Natural killer cell (primary cell): Measurements from ENCODE around the gene CALML5. TPM values are rescaled to one million over a fixed set of nuclear protein-coding genes. Genes with fewer than 3 reads are reported as not detected.

ENCODE experiments used
- ATAC-seq, 3 donors: fragments of 150-1000 bp in 2 of 3; fragments of 200-7000 bp in 1 of 3; cut with Tn5 transposase; 1 replicate in 1 of 3; 2 replicates in 2 of 3; pipeline ENCODE4 v1.10.0; 2021; ENCODE audit warnings: mild to moderate bottlenecking in 2 of 3, moderate library complexity in 2 of 3
- DNase-seq, 2 donors: peaks; one replicate each; pipeline versions ENCODE4 v3.0.0 to v3.0.0-alpha.2; 2013 to 2021; ENCODE audit warnings: mixed read lengths in 1 of 2
- H3K27ac ChIP-seq: one replicate; pipeline ENCODE4 v1.5.1; 2013; ENCODE audit warnings: mild to moderate bottlenecking, low read length
- H3K27me3 ChIP-seq: one replicate; pipeline ENCODE4 v1.6.1; 2013; ENCODE audit warnings: low read length; ENCODE audit not compliant: control insufficient read depth, insufficient read depth
- H3K36me3 ChIP-seq: one replicate; pipeline ENCODE4 v1.6.1; 2013; ENCODE audit warnings: low read length; ENCODE audit not compliant: control insufficient read depth, insufficient read depth
- H3K4me1 ChIP-seq: one replicate; pipeline ENCODE4 v1.6.1; 2013; ENCODE audit warnings: low read length; ENCODE audit not compliant: control insufficient read depth, insufficient read depth
- H3K4me3 ChIP-seq: one replicate; pipeline ENCODE4 v1.5.1; 2013; ENCODE audit warnings: low read length
- H3K9me3 ChIP-seq: one replicate; pipeline ENCODE4 v1.6.1; 2013; ENCODE audit warnings: low read length; ENCODE audit not compliant: control insufficient read depth, insufficient read depth
- H3K27ac Mint-ChIP-seq, 2 donors: one replicate each; pipeline ENCODE4 v1.8.0; 2022; ENCODE audit warnings: mild to moderate bottlenecking in 2 of 2, mixed read lengths in 2 of 2, moderate library complexity in 1 of 2
- H3K27me3 Mint-ChIP-seq, 2 donors: one replicate each; pipeline ENCODE4 v1.8.0; 2022; ENCODE audit warnings: low read depth in 2 of 2, mixed read lengths in 2 of 2
- H3K36me3 Mint-ChIP-seq: one replicate; pipeline ENCODE4 v1.8.0; 2022; ENCODE audit warnings: mixed read lengths
- H3K4me1 Mint-ChIP-seq, 2 donors: one replicate each; pipeline ENCODE4 v1.8.0; 2022; ENCODE audit warnings: mixed read lengths in 2 of 2
- H3K4me3 Mint-ChIP-seq: one replicate; pipeline ENCODE4 v1.8.0; 2022; ENCODE audit warnings: mild to moderate bottlenecking, moderate library complexity, mixed read lengths
- H3K9me3 Mint-ChIP-seq, 2 donors: one replicate each; pipeline ENCODE4 v1.8.0; 2022; ENCODE audit warnings: mixed read lengths in 2 of 2
- CTCF ChIP-seq: fragments of 200-600 bp; IDR thresholded peaks from one replicate; pipeline ENCODE4 v1.8.0; 2022; ENCODE audit warnings: antibody characterized with exemption
- WGBS: methylation state at CpG from one replicate; pipeline ENCODE4 v1.1.7; 2013; ENCODE audit warnings: missing lambda C conversion rate; ENCODE audit not compliant: insufficient coverage; 5-methylcytosine and 5-hydroxymethylcytosine counted together
- intact Hi-C: fragments of 100-400 bp; cut with micrococcal nuclease; formaldehyde crosslinking; loops from one replicate; pipeline ENCODE4 v1.14.2; 2022
- total RNA-seq, 4 donors: library from RNA; stranded (reverse); fragments of 120-200 nt in 1 of 4; gene quantifications; one replicate each; pipeline versions ENCODE4 v1.2.3 to v1.2.4, GENCODE V29; 2013 to 2022

CALML5 gene
- total RNA-seq, 3 donors from 2014 or later (not counting 1 experiment from before 2014, with no cell fraction given), result not detected

GRCh38 chr10:5465976-5466450 lies 33.4 kb downstream of the CALML5 start:
- H3K36me3 Mint-ChIP-seq, result no peaks in the 10 kb centered on the region
- TF ChIP-seq CTCF, result no peak
- H3K27ac Mint-ChIP-seq, result no peak overlapping the region
- DNase-seq, result no peak
- no peaks in the 10 kb centered on the region for H3K9me3 Mint-ChIP-seq
- H3K9me3 ChIP-seq, result no peaks in the 10 kb centered on the region
- no peaks in the 10 kb centered on the region for H3K4me1 Mint-ChIP-seq
- no peak overlapping the region for H3K4me3 ChIP-seq
- no peak overlapping the region for H3K27ac ChIP-seq
- no peak overlapping the region for H3K4me3 Mint-ChIP-seq
- no peaks in the 10 kb centered on the region for H3K4me1 ChIP-seq
- H3K27me3 ChIP-seq, result no peaks in the 10 kb centered on the region
- intact Hi-C loops, result no loop called here
- H3K27me3 Mint-ChIP-seq, result peaks cover 0 to 5% of the 10 kb centered on the region in 2 donors
- H3K36me3 ChIP-seq, result no peaks in the 10 kb centered on the region
- ATAC-seq, result no peak
- 86% methylated on average over 12 of the region's 12 CpGs for WGBS

DNA sequence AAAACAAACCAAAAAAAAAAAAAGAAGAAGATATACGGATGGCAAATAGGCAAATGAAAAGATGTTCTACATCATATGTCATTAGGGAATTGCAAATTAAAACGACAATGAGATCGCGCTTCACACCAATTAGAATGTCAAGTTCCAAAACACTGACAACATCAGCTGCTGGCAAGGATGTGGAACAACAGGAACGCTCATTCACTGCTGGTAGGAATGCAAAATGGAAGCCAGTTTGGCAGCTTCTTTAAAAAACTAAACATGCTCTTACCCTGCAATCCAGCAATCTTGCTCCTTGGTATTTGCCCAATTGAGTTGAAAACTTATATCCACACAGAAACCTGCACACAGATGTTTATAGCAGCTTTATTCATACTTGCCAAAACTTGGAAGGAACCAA lies 34.8 kb downstream of the CALML5 start:
- H3K27me3 Mint-ChIP-seq, result peaks cover 0 to 5% of the 10 kb centered on the region in 2 donors
- Histone ChIP-seq H3K36me3 (no peaks in the 10 kb centered on the region), H3K27ac (no peak overlapping the region), H3K9me3 (no peaks in the 10 kb centered on the region), H3K4me1 (no peaks in the 10 kb centered on the region), H3K4me3 (no peak overlapping the region), H3K27me3 (no peaks in the 10 kb centered on the region)
- no peak overlapping the region for H3K27ac Mint-ChIP-seq
- intact Hi-C loops, result no loop called here
- no peaks in the 10 kb centered on the region for H3K4me1 Mint-ChIP-seq
- WGBS, result 79% methylated on average over 5 of the region's 5 CpGs
- TF ChIP-seq CTCF, result no peak
- H3K9me3 Mint-ChIP-seq, result no peaks in the 10 kb centered on the region
- DNase-seq (no peak), ATAC-seq (no peak)
- no peaks in the 10 kb centered on the region for H3K36me3 Mint-ChIP-seq
- no peak overlapping the region for H3K4me3 Mint-ChIP-seq

DNA sequence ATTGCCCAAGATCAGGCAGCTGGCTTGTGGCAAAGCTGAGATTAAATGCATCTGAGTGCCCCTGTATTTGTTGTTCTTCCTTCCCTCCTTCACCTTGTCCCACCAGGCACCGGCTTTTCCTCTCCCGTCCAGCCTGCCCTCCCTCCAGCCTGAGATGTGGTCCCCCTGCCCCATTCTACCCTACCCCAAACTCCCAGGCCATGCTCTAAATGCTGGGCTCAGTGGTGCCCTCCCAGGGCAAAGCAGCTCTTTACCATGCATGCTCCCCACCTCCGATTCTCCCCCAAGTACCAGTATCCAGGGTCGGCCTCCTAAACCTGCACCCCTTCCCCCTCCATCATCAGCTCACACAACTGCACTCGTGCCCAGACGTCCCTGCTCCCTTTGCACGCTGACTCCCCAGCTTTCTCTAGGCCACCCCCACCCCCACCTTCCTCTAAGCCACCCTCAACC lies 36.5 kb downstream of the CALML5 start:
- 94% methylated on average over 7 of the region's 7 CpGs for WGBS
- Mint-ChIP-seq H3K27ac (no peak overlapping the region), H3K36me3 (no peaks in the 10 kb centered on the region), H3K4me3 (no peak overlapping the region), H3K9me3 (no peaks in the 10 kb centered on the region), H3K27me3 (peaks cover 0 to 5% of the 10 kb centered on the region in 2 donors), H3K4me1 (no peaks in the 10 kb centered on the region)
- H3K9me3 ChIP-seq, result no peaks in the 10 kb centered on the region
- no peak overlapping the region for H3K27ac ChIP-seq
- H3K4me3 ChIP-seq, result no peak overlapping the region
- TF ChIP-seq CTCF, result no peak
- DNase-seq, result no peak
- H3K4me1 ChIP-seq, result no peaks in the 10 kb centered on the region
- H3K27me3 ChIP-seq, result no peaks in the 10 kb centered on the region
- no peaks in the 10 kb centered on the region for H3K36me3 ChIP-seq
- no peak for ATAC-seq
- intact Hi-C loops, result no loop called here
